ENCODE data around the gene EFCAB12. TPM values are rescaled to one million over a fixed set of nuclear protein-coding genes. Genes with fewer than 3 reads are reported as not detected.

Gene EFCAB12
- total and polyA plus RNA-seq, 2 of the 8 experiments (the other 6 are each of a cell fraction or from before 2014, with no cell fraction given) = 0.60 to 0.99 TPM

GRCh38 chr3:129415830-129416229, 12.6 kb downstream of the EFCAB12 start (continued):
- TF ChIP-seq CHD7 (IDR thresholded peaks at IDR 0.05; ENCODE audit: insufficient replicate concordance, low read length) (no peak), CTCF (IDR thresholded peaks at IDR 0.05; ENCODE audit: control extremely low read depth in 1 of 3, insufficient read depth in 1 of 3, low read depth in 1 of 3, low read length in 3 of 3) (no peak)

Measured in H1 (cell line).